HG03575 (cell line): Measurements from ENCODE around the gene USP4.
"Not testable (repeated sequence)": the region's sequence is repeated elsewhere in the genome, so short reads cannot be mapped to it uniquely, and the experiment has no call there.

Experiments used
- ATAC-seq: cut with Tn5 transposase; IDR thresholded peaks from one replicate; pipeline ENCODE4 v1.9.1; 2021; ENCODE audit not compliant: unreplicated experiment, insufficient number of reproducible peaks, low FRiP score; ENCODE audit errors: extremely low read depth

USP4 gene

GRCh38 chr3:49339941-49340800 lies at the start of gene USP4:
TSS of gene USP4 (minus strand) at chr3:49340053. CDS start at chr3:49340024, 29 bp downstream.
- ATAC-seq: no peak

GRCh38 chr3:49389297-49389696 lies 49.4 kb upstream of the USP4 start:
- ATAC-seq: no peak

GRCh38 chr3:49388289-49388820 lies 48.5 kb upstream of the USP4 start:
- ATAC-seq: no peak

- ATAC-seq: no peak
Observed at GRCh38 chr3:49387721-49388120, 47.9 kb upstream of the USP4 start.

GRCh38 chr3:49386056-49386756 lies 46.4 kb upstream of the USP4 start:
- ATAC-seq: no peak

GRCh38 chr3:49385617-49386016 lies 45.8 kb upstream of the USP4 start:
- no peak for ATAC-seq

- ATAC-seq: no peak
Observed at GRCh38 chr3:49383387-49383786, 43.5 kb upstream of the USP4 start.

GRCh38 chr3:49378249-49378895 lies 38.5 kb upstream of the USP4 start:
- no peak for ATAC-seq

GRCh38 chr3:49377483-49377882 lies 37.6 kb upstream of the USP4 start:
- no peak for ATAC-seq

- no peak for ATAC-seq
Observed at GRCh38 chr3:49371946-49372345, 32.1 kb upstream of the USP4 start.

- no peak for ATAC-seq
Observed at GRCh38 chr3:49370585-49371290, 30.9 kb upstream of the USP4 start.

- no peak for ATAC-seq
Observed at GRCh38 chr3:49362561-49362960, 22.7 kb upstream of the USP4 start.

- no peak for ATAC-seq
Observed at GRCh38 chr3:49359623-49360022, 19.8 kb upstream of the USP4 start.

GRCh38 chr3:49358884-49359225 lies 19.0 kb upstream of the USP4 start:
- ATAC-seq: no peak

- ATAC-seq: no peak
Observed at GRCh38 chr3:49358217-49358883, 18.5 kb upstream of the USP4 start, which contains the start of gene GPX1. TSS of gene GPX1 (minus strand) at chr3:49358353. CDS start at chr3:49358278, 75 bp downstream.

- not testable (repeated sequence) for ATAC-seq
Observed at GRCh38 chr3:49357443-49358216, 17.8 kb upstream of the USP4 start.

GRCh38 chr3:49357095-49357442 lies 17.2 kb upstream of the USP4 start:
- not testable (repeated sequence) for ATAC-seq

GRCh38 chr3:49352890-49353421 lies 13.1 kb upstream of the USP4 start:
- ATAC-seq: no peak
